Measurements from ENCODE around the gene PTPRN2. TPM values are rescaled to one million over a fixed set of nuclear protein-coding genes. Genes with fewer than 3 reads are reported as not detected.

Gene PTPRN2
- total and polyA plus RNA-seq, 9 of the 15 experiments (the other 6 are each of a cell fraction or from before 2014, with no cell fraction given), result not detected

DNA sequence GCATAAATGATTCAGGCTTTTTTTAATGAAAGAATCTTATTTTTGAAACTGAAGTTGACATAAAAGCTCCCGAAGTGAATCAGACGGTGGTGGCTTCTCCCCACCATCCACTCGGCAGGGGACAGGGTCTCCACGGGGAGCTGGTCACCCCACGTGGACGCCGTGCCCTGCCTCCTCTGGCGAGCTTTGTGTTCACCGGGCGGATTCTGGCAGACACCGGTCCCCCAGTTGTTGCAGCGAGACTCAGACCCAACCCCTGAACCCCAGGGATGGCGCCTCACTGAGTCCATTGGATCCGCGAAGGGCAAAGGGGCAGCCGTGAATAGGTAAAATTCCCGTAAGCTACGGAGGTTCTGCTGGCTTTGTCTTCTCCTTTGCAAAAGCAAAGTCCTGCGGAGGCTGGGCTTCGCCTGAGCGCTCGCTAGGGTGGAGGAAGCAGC lies 38.4 kb downstream of the PTPRN2 start:
- no TSS peak for BruUV-seq (replicated peaks)
- Histone ChIP-seq H3K27me3 (ENCODE audit: control insufficient read depth in 2 of 2, insufficient read depth in 2 of 2, low read length in 2 of 2) (peaks cover 51 to 87% of the 10 kb centered on the region in 2 experiments; a peak in 4 of 5 replicates), H3K36me3 (ENCODE audit: control insufficient read depth, insufficient read depth, low read length) (no peaks in the 10 kb centered on the region), H4K20me1 (replicated peaks; ENCODE audit: control insufficient read depth, insufficient read depth, low read length) (peaks cover 7% of the 10 kb centered on the region), H3K4me2 (ENCODE audit: insufficient read depth, low read length) (no peak overlapping the region), H3K4me1 (replicated peaks in 1 of 2; ENCODE audit: control insufficient read depth in 2 of 2, insufficient read depth in 2 of 2, low read length in 2 of 2) (peaks cover 0 to 34% of the 10 kb centered on the region in 2 experiments; a peak in 3 of 5 replicates), H3K9ac (ENCODE audit: insufficient read depth in 1 of 2, low read depth in 2 of 2, low read length in 2 of 2) (peak overlapping the region in 1 of 2 experiments; percentile 50; a peak in 2 of 4 replicates), H3K9me3 (replicated peaks; ENCODE audit: control insufficient read depth, insufficient read depth, low read depth, low read length) (no peaks in the 10 kb centered on the region), H2AFZ (ENCODE audit: low read depth, low read length) (no peak overlapping the region), H3K27ac (ENCODE audit: extremely low read depth, low read depth, low read length) (no peak overlapping the region), H3K79me2 (ENCODE audit: control insufficient read depth, insufficient read depth, low read length) (no peaks in the 10 kb centered on the region), H3K9me1 (ENCODE audit: control insufficient read depth, insufficient read depth, low read length) (peaks cover under 1% of the 10 kb centered on the region), H3K4me3 (no peak overlapping the region)
- whole genome bisulfite sequencing (ENCODE audit: insufficient coverage, low coverage, missing lambda C conversion rate), result 6% methylated on average over 22 of the region's 22 CpGs
- no peak for ATAC-seq
- DNase-seq (ENCODE audit: extremely low read depth in 1 of 4, low spot score in 3 of 4), result no peak
- TF ChIP-seq MTA2 (IDR thresholded peaks at IDR 0.05; ENCODE audit: low read depth), result no peak
- TF ChIP-seq JUND (IDR thresholded peaks at IDR 0.05; ENCODE audit: borderline replicate concordance, low read depth, low read length), result no peak
- no peak for TF ChIP-seq JUND (tag; IDR thresholded peaks at IDR 0.05; ENCODE audit: borderline replicate concordance, low read depth, low read length)
- peak; percentile 41 for TF ChIP-seq HNRNPLL (IDR thresholded peaks at IDR 0.05; ENCODE audit: low read depth, low read length, poor library complexity, severe bottlenecking)
- intact Hi-C loops (cut with micrococcal nuclease), result no loop called here
- CTCF ChIA-PET (ENCODE audit: low intra/inter-chr PET ratio), result no interaction called here
- FAIRE-seq, result no peak
- POLR2A ChIA-PET, result interaction anchor here (0.7 to 0.8 kb wide), 2 partner anchors 12 to 491 kb away, joined by 3 read pairs; no protein-coding TSS in a partner anchor
- in situ Hi-C loops (cut with MboI), result no loop called here

DNA sequence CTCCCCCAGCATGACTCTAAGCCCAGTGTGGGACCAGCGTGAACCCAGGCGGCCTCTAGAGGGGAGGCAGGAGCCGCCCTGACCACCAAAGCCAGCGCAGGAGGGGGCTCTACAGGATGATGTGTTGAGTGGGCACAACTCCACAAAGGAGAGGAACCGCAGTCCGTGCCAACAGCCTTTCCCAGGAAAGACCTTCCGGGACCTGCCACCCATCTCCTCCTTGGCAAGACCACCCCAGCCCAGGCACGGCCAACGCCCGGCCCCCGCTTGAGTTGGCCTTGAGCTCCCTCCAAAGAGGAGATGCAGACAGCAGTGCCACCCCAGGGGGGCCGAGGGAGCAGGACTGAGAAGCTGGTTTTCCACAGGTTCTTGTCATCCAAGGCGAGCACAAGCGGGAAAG lies 38.9 kb downstream of the PTPRN2 start:
- no peak for TF ChIP-seq ELF2 (CRISPR knock-in tag; IDR thresholded peaks at IDR 0.05)
- TF ChIP-seq, protein P1, sequence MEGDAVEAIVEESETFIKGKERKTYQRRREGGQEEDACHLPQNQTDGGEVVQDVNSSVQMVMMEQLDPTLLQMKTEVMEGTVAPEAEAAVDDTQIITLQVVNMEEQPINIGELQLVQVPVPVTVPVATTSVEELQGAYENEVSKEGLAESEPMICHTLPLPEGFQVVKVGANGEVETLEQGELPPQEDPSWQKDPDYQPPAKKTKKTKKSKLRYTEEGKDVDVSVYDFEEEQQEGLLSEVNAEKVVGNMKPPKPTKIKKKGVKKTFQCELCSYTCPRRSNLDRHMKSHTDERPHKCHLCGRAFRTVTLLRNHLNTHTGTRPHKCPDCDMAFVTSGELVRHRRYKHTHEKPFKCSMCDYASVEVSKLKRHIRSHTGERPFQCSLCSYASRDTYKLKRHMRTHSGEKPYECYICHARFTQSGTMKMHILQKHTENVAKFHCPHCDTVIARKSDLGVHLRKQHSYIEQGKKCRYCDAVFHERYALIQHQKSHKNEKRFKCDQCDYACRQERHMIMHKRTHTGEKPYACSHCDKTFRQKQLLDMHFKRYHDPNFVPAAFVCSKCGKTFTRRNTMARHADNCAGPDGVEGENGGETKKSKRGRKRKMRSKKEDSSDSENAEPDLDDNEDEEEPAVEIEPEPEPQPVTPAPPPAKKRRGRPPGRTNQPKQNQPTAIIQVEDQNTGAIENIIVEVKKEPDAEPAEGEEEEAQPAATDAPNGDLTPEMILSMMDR (IDR thresholded peaks at IDR 0.05 in 2 of 3, conservative IDR thresholded peaks at IDR 0.05 in 1 of 3; ENCODE audit: insufficient read depth in 2 of 3, low read depth in 1 of 3, low read length in 3 of 3), result 0 out of 6 replicates have a peak, but pooled peaks of 2 of the 3 experiments have one; percentile 22 to 26
- Histone ChIP-seq H3K9me1 (ENCODE audit: control insufficient read depth, insufficient read depth, low read length) (no peaks in the 10 kb centered on the region), H3K4me1 (replicated peaks in 1 of 2; ENCODE audit: control insufficient read depth in 2 of 2, insufficient read depth in 2 of 2, low read length in 2 of 2) (peaks cover 0 to 34% of the 10 kb centered on the region in 2 experiments; a peak in 3 of 5 replicates), H3K27me3 (ENCODE audit: control insufficient read depth in 2 of 2, insufficient read depth in 2 of 2, low read length in 2 of 2) (peaks cover 55 to 88% of the 10 kb centered on the region in 2 experiments; a peak in 4 of 5 replicates), H3K36me3 (ENCODE audit: control insufficient read depth, insufficient read depth, low read length) (no peaks in the 10 kb centered on the region), H3K4me2 (ENCODE audit: insufficient read depth, low read length) (no peak overlapping the region), H3K9me3 (replicated peaks; ENCODE audit: control insufficient read depth, insufficient read depth, low read depth, low read length) (no peaks in the 10 kb centered on the region), H3K4me3 (no peak overlapping the region), H3K27ac (ENCODE audit: extremely low read depth, low read depth, low read length) (no peak overlapping the region), H3K9ac (ENCODE audit: insufficient read depth in 1 of 2, low read depth in 2 of 2, low read length in 2 of 2) (no peak overlapping the region), H4K20me1 (replicated peaks; ENCODE audit: control insufficient read depth, insufficient read depth, low read length) (peaks cover 7% of the 10 kb centered on the region), H2AFZ (ENCODE audit: low read depth, low read length) (no peak overlapping the region), H3K79me2 (ENCODE audit: control insufficient read depth, insufficient read depth, low read length) (no peaks in the 10 kb centered on the region)
- WGBS (ENCODE audit: insufficient coverage, low coverage, missing lambda C conversion rate), result 5% methylated on average over 14 of the region's 14 CpGs
- DNase-seq (ENCODE audit: extremely low read depth in 1 of 4, low spot score in 3 of 4) (no peak), FAIRE-seq (no peak), ATAC-seq (0 out of 3 replicates have a peak, but pooled peaks have one; percentile 22)
- CTCF ChIA-PET (ENCODE audit: low intra/inter-chr PET ratio), result no interaction called here
- intact Hi-C loops (cut with micrococcal nuclease), result no loop called here
- POLR2A ChIA-PET, result no interaction called here
- in situ Hi-C loops (cut with MboI), result no loop called here
- no TSS peak for BruUV-seq (replicated peaks)
